Epidermal melanocyte (primary cell): Measurements from ENCODE around the gene HOMEZ.
"Not testable (repeated sequence)": the region's sequence is repeated elsewhere in the genome, so short reads cannot be mapped to it uniquely, and the experiment has no call there.

Experiments
- DNase-seq: peaks from one replicate; pipeline ENCODE4 v3.0.0; 2011; ENCODE audit warnings: low spot score; ENCODE audit not compliant: insufficient read length

The HOMEZ gene

GRCh38 chr14:23228812-23229211, 57.1 kb downstream of the HOMEZ start:
- no peak for DNase-seq

GRCh38 chr14:23227566-23227965, 58.4 kb downstream of the HOMEZ start:
- DNase-seq = no peak

DNA sequence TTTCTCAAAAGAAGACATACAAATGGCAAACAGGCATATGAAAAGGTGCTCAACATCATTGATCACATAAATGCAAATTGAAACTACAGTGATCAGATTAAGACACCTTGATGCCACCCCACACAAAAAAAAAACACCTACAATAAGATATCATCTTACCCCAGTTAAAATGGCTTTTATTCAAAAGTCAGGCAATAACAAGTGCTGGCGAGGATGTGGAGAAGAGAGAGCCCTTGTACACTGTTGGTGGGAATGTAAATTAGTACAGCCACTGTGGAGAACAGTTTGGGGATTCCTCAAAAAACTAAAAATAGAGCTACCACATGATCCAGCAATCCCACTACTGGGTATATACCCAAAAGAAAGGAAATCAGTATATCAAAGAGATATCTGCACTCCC, 61.0 kb downstream of the HOMEZ start:
- not testable (repeated sequence) for DNase-seq
